NK-92 (cell line): ENCODE measurements around the gene FIG4.
A peak's percentile ranks its signal among the peaks of the same experiment; 100 is the strongest.
"Not testable (repeated sequence)": the region's sequence is repeated elsewhere in the genome, so short reads cannot be mapped to it uniquely, and the experiment has no call there.

Experiments used
- DNase-seq: peaks from one replicate; lab custom pipeline; 2025; ENCODE audit not compliant: unreplicated experiment; lab: John Stamatoyannopoulos, UW

Gene FIG4

DNA sequence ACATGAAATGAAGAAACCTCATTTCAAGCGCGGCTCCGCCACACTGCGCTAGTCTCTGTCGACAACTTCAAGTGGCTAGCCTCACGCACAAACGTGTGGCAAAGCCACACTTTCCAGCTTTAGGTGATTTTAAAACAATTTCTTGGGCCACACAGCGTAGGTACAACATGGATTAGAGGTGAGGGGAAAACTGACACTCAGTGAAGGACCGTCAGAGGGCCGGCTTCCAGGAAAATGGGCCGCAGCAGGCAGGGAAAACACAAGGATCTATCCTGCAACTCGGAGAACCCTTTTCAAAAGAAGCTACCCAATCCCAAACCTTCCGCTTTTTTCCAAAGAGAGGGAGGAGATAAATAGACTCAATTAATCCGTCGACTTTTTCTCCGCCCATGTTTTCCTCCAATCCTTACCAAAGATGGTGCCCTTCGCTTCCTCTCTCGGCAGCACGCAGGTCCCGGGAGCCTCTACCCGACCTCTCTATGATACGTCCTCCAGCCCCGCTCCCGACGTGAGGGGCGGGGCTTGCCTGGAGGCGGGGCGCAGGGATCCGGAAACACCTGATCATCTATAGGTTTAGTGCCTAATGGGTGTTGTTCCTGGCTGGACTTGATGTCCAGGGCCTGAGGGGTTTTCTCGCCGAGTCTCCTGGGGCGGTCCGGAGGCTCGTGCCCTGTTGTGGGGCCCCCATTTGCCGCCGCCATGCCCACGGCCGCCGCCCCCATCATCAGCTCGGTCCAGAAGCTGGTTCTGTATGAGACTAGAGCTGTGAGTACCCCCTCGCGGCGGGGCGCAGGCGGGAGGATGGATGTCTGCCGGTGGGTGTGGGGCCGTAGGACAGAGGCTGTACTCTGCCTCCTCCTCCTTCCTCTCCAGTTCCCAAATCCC is at the start of gene FIG4, which contains the start of gene AK9:
TSS of gene FIG4 (plus strand) at position 560 of the 885 bp plus-strand sequence. CDS start at position 700, 140 bp downstream.
TSS of gene AK9 (minus strand) at position 466 of the 885 bp plus-strand sequence. CDS start 15,457 bp downstream, outside the sequence.
- peak; percentile 36 for DNase-seq

- no peak for DNase-seq
Observed at GRCh38 chr6:109644131-109644530, 47.0 kb upstream of the FIG4 start.

GRCh38 chr6:109653264-109653663 is 37.8 kb upstream of the FIG4 start:
- DNase-seq, result no peak

GRCh38 chr6:109655761-109656262 is 35.3 kb upstream of the FIG4 start:
- no peak for DNase-seq

DNA sequence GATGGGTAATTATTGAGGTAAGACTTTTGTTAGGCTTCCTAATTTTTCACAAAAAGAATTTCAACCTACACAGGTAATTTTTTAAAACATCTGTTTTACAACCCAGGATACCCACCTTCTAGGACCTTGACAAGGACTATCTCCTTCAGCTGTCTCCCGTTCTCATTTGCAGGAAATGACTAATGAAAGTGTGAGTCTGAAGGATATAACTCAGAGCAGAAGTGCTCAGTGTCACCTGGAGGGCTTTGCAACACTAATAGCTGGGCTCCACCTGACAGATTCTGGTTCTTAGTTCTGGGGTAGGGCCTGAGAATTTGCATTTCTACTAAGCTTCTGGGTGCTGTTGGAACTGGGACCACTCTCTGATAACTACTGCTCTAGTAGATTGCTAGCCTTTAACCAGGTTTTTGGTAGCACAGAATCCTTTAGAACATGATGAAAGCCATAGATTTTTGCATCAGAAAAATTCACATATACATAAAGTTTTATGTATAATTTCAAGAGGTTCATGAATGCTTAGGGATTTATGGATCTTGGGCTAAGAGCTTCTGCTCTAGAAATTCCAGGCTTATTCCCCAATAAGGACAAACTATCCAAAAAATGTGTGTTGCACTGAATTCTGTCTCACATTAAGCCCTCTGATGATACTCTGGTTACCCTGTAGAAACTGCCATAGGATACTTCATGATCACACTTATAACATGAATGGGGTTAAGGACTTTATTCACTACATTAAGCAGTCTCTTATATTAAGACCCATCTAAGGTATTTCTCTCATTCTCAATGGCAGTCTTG is 30.4 kb upstream of the FIG4 start:
- DNase-seq, result no peak

DNA sequence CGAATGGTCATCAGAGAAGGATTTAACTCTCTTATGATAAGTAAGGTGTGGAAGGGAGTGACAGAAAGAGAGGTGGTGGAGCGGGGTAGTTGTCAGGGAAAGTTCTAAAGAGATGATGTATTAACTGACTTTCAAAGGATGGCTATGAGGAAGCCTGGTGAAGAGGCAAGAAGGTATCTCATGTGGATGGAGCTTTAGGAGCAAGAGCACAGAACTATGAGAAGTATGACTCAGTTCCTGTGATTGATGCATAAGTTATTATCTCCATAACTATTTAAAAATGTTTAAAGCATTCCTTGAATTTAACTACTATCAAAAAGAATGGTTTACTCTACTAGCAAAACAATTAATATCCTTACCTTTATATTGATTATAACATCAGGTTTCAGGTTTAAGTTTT is 28.9 kb upstream of the FIG4 start:
- no peak for DNase-seq

- no peak for DNase-seq
Observed at GRCh38 chr6:109669811-109670210, 21.3 kb upstream of the FIG4 start.

- DNase-seq, result no peak
Observed at GRCh38 chr6:109671733-109672132, 19.4 kb upstream of the FIG4 start.

- no peak for DNase-seq
Observed at GRCh38 chr6:109672175-109672574, 18.9 kb upstream of the FIG4 start.

DNA sequence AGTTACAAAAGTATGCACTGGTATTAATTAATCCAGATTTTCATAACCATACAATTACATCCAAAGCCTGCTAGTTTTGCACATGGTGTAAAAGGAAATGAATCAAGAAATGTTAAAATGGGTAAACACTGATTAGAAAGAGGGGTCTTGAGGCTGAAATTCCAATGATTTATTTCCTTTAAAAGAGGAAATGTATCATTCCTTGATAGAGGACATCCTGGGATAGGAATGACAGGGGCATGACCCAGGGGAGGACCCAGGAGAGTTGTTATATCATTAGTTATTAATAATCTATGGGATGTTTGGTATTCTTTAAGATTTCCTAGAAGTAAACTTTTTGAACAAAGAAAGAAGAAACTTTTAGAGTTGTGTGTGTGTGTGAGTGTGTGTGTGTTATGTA is 18.3 kb upstream of the FIG4 start:
- DNase-seq, result no peak

- DNase-seq, result no peak
Observed at GRCh38 chr6:109676724-109677123, 14.4 kb upstream of the FIG4 start.

DNA sequence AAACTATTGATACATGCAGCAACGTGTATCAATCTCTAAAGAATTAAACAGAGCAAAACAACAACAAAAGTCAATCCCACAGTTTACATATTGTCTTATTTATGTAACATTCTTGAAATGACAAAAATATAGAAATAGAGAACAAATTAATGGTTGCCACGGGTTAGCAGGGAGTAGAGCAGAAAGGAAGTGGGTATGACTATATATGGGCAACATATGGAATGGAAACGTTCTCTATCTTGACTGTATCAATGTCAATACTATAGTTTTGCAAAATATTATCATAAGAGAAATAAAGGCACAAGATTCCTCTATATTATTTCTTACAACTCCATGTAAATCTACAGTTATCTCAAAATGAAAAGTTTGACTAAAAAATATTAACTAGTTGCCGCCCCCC is 12.9 kb upstream of the FIG4 start:
- DNase-seq, result no peak

- not testable (repeated sequence) for DNase-seq
Observed at GRCh38 chr6:109678661-109679505, 12.2 kb upstream of the FIG4 start.

DNA sequence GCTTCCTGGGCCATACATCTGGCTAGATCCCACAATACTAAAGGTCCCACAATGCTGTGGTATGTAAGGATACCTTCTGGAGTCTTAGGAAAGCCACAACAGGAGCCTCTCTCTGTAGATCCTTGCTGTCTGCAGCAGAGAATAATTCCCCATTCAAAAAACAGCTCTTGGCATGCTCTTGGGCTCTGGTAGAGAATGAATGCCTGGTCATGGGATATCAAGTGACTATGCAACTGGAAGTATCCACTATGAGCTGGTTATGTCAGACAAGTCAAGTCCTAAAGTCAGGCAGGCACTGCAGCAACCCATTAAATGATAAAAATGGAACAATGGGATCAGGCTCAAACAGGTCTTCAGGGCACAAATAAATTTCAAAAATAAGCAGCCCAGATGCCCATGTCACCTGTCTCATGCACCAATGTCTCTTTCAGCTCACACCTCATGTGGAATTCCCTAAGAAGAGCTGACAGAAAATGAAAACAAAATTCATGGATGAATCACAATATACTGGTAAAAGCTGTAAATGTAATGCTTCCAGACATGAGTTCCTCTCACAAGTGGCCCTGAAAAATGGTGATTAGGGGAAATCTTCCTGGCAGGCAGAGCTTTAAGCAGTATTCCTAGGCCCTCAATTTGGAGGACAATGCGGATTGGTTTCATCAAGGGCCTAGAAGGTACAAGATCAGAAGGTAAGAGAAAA is 4.4 kb upstream of the FIG4 start:
- no peak for DNase-seq

DNA sequence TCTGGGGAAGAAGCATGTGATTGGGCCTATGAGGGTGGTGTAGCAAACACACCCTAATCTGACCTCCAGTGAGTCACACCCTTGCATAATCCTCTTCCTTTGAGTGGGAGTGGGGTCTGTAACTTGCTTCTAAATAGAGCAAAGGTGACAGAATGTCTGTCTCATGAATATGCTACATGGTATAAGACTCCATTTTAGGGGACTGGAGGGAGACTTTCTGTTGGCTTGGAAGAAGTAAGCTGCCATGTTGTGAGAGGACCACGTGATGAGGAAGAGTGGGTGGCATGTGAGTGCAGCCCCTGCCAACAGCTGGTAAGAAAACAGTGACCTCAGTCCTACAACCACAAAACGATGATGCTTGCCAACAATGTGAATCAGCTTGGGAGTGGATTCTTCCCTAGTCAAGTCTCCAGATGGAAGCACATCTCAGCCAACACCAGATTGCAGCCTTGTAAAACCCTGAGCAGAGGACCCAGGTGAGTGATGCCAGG is 3.8 kb upstream of the FIG4 start:
- no peak for DNase-seq

- no peak for DNase-seq
Observed at GRCh38 chr6:109690373-109690736, 741 bp upstream of the FIG4 start.

DNA sequence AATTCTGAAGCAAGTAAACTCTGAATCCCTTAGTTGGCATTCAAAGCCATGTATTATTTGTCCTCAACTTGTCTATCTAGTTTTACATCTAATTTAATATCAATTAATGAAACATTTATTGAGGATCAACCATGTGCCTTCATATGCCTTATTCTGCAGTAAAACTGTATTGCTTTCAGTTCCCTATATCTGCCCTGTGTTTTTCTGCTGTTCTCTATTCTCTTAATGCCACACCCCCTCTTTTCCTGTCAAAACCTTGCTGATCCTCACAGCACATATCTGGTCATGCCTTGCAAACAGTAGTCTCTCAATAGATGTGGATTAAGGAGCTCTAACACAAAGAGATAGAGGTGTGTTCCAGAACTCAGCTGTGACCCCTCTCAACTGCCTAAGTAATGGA is 2.0 kb downstream of the FIG4 start:
- DNase-seq, result no peak

DNA sequence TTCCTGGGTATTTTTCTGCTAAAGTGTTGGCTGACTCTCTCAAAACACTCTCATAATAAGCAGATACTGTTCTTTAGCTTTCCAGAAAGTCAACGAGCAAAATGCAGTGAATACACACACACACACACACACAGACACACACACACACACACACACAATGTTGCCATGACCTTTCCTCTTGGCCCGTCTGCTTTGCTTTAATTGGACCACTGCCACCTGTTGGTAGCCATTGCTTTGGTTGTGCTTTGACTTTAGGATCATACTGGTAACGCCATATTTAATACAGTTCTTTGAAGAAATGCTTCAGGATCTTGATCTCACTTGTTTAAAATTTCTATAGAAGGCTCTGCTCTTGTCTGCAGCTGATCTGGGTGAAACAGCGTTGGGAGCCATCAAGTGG is 4.4 kb downstream of the FIG4 start:
- no peak for DNase-seq

- no peak for DNase-seq
Observed at GRCh38 chr6:109696355-109696754, 5.3 kb downstream of the FIG4 start.

DNA sequence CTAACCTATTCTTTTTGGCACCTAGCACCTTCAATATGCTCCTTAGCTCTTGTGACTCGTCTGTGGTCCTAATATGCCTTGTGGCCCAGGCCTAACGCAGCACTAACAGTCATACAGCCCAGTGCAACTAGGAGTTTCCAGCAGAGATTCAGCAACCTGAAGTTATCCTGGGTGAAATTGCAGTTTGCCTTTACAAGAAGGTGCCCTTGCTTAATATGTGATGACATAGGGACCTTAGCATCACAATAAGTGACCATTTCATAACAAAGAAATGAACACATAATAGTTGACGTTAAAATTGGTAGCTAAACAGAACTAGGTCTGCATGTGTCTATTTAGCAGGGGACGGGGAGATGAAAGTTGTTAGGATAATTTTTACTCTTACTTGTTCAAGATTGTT is 10.1 kb downstream of the FIG4 start:
- no peak for DNase-seq
